GM04503 (cell line): ENCODE results near the gene ACTL8.
"Not testable (repeated sequence)": the region's sequence is repeated elsewhere in the genome, so short reads cannot be mapped to it uniquely, and the experiment has no call there.

Source experiments
- DNase-seq: peaks from one replicate; pipeline ENCODE4 v3.0.0-alpha.2; 2012; ENCODE audit warnings: low read depth

Gene ACTL8

DNA sequence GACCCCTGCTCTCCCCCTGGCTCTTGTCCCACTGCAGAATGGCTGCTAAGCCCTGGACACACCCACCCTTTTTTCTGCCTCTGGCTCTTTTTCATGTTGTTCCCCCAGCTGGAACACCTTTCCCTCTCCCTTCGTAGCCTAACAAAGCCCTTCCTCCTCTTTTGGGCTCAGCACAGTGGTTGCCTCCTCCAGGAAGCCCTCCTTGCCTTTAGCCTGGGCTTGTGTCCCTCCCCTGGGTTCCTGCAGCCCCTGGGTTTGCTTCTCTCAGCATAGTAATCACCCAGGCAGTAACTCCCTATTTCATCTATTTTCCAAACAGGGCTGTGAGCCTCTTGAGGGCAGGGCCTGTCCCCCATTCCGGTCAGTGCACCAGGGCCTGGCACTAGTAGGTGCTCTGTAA is 19.8 kb upstream of the ACTL8 start:
- no peak for DNase-seq

DNA sequence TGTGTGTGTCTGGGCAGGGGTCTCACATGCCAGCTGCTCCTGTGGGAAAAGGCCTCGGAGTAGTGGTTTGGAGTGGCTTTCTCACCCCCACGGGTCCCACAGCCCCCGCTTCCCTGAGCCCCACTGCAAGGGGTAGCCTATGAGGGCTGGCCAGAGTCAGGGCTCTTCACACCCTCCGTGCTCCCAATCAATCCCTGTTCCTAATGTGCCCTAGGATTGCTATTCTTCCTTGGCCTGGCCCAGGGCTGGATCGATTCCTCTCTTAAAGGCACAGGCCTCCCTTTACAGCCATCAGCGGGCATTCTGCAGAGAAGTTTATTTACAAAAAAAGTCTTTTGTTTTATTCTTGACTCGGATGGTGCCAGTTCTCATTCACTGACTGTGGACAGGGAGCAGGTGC is 19.3 kb upstream of the ACTL8 start:
- no peak for DNase-seq

DNA sequence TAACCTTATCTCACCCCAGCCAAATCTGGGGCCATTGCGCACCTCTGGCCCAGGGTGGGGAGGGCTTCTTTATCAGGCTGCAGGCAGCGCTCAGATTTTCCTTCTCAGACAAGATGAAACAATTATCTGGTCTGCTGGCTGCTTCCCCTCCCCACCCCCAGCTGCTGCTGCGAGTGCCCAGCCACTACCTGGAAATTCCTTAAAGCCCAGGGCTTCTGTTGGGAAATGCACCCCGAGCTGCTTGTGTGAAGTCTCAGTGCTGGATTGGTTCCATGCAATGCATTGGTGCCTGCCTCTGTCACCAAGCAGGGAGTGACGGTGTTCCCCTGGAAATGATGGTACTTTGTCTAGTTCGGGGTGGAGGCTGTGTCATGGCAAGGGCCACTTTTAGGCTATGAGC is 18.5 kb upstream of the ACTL8 start:
- no peak for DNase-seq

DNA sequence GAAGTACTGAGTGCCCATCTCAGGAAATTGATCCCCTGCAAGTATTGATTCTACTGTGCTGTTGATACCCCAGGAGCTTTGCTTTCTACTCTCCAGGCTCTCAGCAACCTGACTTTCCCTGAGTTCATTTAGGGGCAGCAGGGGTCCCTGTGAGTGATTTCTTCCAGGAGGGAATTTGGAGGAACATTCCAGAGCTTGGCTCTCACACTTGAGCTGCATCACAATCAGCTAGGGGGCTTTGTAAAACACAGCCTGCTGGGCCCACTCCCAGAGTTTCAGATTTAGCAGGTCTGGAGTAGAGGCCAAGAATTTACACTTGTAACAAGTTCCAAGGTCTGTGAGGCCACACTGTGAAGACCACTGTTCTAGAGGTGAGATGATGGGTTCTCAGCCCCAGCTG is 16.1 kb upstream of the ACTL8 start:
- DNase-seq, result no peak

DNA sequence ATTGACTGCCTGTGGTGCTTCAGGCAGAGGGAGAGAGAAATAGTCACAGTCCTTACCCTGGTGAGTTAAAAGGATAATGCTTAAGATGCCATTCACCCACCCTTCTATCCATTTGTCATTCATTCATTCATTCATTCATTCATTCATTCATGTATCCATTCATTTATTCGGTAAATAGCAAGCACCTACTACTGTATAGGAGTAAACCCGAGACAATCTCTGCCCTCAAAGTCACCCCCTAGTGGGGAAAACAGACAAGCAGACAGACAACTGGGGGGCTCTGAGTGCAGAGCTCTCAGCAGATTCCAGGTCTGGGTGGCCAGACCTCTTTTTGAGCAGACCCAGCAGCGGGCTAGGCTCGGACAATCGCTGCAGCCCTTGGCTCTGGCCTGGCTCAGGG is 14.1 kb upstream of the ACTL8 start:
- no peak for DNase-seq

DNA sequence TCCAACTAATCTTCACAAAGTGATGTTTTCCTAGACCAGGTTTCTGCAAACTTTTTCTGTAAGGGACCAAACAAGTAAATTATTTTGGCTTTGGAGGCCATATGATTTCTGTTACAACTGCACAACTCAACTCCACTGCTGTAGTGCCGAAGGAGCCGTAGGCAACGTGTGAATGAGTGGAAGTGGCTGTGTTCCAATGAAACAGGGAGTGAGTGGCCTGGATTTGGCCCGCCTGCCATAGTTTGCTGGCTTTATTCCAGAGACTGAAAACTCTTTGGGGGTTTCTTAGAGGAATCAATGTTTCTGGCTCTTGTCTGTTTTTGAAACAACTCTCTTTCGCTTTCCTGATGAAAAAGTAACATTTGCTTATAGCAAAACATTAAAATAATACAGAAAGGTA is 12.6 kb upstream of the ACTL8 start:
- no peak for DNase-seq

DNA sequence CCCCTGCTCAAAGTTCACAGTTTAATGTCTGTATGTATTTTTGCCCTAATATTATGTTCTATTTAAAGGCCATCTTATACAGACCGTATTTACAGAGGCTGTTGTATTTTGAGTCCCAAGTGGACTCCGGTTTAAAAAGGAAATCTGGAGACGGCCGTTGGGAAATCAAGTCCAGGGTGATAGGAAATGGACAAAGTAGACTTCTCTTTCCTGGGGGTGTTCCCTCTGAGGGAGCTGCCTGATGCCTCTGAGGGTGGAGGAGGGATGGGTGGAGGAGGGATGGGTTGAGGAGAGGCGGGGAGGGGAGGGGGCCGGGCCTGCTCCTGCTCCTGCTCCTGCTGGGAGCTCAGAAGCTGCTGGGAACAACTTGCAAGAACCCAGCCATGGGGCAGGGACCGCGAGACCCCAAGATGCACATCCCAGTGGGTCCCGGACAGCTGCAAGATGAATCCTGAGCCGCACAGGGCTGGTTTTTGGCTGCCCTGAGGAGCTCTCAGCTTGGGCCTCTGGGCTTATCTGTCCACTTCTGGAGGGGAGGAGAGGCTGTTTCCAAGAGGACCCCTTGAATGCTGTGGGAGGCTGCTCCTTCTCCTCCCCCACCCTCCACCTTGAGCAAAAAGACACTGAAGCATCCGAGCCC is 12.0 kb upstream of the ACTL8 start:
- DNase-seq, result no peak

DNA sequence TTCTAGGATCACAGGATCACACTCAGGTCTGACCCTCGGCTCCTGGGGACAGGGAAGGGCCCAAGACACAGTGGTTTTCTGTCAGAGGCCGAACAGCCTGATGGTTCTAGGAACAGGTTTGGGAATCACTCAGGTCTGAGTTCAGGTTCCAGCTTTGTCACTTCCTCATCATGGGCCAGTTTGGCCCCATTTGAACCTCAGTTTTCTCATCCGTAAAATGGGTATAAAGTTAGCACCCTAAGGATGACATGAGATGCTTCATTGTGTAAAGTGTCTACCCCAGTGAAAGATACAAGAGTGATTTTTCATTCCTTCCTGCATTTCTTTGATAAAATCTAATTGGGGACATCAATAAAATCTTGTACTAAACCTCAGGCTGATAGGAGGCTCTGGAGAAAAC is 11.2 kb upstream of the ACTL8 start:
- DNase-seq, result no peak

DNA sequence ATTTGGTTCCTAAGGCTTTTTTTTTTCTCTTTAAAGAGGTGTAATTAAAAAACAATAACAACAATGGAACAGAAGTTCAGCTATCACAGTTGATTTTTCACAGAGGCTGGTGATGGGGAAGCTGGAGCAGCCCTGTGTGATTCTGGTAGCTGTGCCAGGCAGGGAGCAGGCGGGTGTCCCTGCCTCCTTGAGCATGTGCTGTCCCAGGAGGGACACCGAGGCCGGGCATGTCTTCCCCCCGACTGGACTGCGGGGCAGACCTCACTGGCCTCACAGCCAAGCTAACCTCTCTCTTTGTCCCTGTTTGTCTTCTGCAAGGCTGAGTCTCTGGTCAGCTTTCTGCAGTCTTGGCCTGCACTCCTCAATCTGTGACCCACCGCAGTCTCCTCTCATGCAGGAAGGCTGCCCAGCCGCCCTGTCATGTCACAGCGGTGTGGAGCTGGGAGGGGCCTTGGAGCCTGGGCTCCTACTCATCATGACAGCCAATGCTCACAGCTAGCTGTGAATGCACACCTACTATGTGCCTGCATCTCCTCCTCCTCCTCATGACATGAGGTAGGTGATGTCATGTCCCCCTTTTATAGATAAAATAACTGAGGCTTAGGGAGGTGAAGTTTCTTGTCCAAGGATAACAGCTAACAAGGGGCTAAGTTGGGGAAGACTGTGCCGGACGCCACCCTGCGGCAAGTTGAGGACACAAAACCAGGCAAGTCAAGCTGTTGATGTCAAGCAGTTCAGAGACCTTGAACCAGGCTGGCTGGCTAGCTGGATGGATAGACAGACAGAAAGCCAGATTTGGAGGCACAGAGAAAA is 10.3 kb upstream of the ACTL8 start:
- no peak for DNase-seq

DNA sequence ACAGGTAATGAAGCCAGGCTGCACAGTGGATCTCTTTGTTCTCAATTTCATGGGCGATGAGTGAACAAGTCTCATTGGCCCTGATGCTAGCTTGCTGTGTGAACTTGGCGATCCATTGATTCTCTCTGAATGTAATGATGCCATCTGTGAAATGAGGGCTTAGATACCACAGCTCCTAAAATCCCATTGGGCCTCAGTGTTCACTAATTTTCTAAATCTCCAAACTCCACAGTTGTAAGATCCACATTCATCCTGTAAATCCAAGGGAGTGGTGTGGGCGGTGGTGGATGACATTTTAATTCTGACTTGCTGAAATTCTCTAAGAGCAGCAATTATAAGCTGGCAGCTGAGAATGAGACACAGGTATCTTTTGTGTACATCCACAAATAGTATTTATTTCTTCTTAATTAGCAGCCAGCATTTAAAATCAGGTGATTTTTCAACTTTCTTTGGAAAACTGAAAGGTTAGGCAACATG is 9.6 kb upstream of the ACTL8 start:
- DNase-seq, result no peak

DNA sequence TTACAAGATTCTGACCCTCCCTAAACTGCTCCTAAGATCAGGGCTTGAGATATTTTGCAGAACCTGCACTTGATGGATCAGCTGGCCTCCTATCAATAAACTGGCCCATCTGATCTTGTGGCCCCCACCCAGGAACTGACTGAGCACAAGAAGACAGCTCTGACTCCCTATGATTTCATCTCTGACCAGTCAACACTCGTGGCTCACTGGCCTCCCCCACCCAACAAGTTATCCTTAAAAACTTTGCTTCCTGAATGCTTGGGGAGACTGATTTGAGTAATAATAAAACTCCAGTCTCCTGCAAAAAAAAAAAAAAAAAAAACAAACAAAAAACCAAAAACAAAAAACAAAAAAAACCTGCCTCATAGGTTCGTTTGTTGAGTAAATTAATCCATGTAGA is 8.9 kb upstream of the ACTL8 start:
- not testable (repeated sequence) for DNase-seq

DNA sequence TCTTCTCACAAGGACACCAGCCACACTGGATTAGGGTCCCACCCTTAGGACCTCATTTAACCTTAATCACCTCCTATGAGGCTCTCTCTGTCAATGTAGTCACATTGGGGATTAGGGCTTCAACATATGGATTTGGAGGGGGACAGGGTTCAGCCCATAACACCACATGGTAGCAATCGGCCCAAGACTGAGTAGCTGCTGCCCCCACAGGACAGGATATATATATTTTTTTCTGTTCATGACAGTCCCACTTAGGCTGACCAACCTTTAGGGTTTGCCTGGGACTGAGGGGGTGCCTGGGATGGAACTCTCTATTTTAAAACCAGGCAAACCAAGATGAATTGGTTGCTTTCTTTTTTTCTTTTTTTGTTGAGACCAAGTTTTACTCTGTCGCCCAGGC is 8.2 kb upstream of the ACTL8 start:
- DNase-seq, result no peak

DNA sequence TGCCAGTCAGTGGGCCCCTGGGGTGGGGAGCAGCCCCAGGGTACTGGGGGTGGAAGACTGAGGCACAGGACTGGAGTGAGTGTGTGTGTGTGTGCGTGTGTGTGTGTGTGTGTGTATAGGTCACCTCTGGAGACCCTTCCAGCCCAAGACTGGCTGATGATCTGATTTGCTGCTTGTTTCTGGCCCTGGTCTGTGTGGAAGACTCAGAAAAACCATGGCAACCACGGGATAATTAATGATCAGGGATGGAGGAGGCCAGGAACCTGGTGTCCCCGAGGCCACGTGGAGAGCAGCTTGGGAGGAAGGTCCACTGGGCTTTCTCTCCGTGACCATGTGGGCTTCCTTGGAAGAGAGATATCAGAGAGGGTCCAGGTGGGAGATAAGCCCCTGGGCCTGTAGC is 4.8 kb upstream of the ACTL8 start:
- no peak for DNase-seq

DNA sequence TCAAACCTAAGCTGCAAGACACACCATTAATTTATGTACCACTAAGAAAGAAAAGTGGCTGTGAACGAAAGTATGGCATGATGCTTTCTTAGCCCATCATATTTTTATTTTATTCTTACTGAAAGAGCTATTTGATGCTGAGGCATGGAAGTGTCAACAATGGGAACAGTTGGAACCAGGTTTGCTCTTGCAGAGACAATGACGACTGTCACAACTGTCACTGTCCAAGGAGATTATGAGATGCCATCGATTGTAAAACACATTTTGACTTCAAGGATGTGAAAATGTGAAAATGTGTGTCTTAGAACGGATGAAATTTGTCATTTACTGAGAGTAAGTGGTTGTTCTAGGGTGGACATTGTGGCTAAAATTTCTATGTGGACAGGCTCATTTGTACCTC is 2.8 kb upstream of the ACTL8 start:
- no peak for DNase-seq

DNA sequence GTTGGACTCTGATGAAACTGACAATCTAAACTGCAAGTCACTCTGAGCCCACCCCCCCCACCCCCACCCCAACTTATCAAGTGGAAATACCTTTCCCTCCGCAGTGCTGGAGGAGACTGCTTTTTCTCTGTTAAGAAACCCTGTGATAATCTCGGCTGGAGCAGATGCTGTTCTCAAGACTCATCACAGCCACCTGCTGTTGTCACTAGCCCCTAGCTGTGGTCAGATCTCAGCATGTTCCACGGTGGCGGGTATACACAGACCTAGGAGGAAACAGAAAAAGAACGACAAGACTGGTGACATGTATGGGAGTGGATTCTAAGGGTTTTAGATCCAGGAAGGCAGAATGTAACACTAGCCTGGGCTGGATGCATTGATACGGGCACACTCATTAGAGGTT is 2.3 kb downstream of the ACTL8 start:
- no peak for DNase-seq

DNA sequence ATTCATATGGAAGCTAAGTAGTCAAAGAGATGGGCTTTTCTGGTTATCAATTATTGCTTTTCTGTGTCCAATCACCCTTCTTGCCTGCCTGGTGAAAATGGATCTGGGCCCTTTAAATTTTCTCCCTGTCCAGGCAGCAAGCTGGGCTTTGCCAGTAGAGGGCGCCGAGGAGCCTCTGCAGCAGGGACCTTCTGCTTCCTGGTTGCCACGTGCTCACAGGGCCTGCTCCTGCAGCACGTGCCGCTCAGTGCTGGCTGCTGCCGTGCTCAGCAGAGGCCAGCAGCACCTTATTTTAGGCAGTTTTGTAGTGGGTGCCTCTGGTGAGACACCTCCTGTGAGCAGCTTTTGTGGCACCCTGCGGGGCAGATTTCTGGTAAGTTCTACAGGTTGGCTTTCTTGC is 4.0 kb downstream of the ACTL8 start:
- no peak for DNase-seq

DNA sequence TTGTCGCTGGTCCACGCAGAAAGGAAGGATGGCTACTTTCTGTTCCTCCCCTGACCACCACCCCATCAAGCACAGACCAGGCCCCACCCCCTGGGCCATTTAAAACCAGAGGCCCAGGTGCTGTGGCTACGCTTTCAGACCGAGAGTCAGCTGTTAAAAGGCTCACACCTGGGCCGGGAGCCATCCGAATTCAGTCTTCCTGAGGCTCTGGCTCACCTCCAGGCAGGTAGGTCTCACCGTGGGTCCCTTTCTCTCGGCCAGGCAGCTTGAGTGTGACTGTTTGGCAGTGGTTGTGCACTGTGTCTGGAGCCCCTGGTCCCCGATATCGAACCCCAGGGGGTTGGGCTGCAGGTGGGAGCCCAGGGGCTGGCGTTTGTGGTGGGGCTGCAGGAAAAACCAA is 7.2 kb downstream of the ACTL8 start:
- DNase-seq, result no peak

DNA sequence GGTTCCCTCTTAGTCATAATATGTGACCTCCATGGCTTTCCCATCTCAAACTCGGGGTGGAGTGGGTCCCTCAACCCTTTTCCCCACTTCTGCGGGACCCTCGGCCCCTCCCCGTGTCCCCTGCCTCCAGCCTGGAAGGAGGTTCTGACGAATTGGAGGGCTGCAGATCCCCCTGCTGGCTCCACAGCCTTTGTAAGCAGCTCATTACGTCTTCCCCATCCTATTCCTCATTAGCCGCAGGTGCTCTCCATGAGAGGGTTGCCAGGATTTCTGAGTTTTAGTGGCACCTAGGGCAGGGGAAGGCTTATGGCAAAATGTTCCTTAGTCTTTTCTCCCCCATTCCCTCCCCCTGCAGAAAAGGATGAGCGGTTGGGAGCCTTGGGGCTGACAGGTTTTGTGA is 8.3 kb downstream of the ACTL8 start:
- no peak for DNase-seq

DNA sequence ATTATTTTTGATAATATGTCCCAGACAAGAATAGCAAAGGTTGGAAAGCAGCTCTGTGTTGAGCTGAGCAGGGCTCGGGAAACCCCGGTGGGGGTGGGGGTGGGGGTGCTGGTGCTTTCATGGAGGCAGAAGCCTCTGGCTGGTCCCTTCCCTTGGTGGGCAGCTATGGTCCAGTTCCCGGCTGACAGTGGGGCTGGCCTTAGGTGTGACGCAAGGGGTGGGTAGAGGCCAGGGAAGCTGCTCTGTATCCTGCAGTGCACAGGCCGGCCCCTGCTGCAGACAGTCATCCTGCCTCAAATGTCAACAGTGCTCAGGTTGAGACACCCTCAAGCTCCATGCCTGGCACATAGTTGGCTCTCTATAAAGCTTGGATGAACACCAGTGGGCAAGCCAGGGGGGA is 8.9 kb downstream of the ACTL8 start:
- no peak for DNase-seq

DNA sequence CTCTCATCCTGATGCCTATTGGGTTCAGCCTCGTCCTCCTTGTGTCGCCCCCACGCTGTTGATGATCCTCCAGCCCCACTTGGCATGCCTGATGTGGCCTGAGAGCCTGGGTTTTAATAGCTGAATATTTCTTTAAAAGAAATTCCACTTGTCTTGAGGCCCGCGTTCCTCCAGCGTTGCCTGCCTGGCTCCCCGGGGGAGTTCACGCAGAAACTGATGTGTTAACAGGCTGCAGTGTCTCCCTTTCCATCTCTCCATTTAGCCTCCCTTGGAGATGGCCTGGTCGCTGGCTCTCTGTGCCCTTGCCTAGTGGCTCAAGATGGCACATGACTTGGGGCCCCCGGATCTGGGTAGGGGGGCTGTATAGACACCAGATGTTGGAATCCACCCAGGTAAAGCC is 9.5 kb downstream of the ACTL8 start:
- no peak for DNase-seq

DNA sequence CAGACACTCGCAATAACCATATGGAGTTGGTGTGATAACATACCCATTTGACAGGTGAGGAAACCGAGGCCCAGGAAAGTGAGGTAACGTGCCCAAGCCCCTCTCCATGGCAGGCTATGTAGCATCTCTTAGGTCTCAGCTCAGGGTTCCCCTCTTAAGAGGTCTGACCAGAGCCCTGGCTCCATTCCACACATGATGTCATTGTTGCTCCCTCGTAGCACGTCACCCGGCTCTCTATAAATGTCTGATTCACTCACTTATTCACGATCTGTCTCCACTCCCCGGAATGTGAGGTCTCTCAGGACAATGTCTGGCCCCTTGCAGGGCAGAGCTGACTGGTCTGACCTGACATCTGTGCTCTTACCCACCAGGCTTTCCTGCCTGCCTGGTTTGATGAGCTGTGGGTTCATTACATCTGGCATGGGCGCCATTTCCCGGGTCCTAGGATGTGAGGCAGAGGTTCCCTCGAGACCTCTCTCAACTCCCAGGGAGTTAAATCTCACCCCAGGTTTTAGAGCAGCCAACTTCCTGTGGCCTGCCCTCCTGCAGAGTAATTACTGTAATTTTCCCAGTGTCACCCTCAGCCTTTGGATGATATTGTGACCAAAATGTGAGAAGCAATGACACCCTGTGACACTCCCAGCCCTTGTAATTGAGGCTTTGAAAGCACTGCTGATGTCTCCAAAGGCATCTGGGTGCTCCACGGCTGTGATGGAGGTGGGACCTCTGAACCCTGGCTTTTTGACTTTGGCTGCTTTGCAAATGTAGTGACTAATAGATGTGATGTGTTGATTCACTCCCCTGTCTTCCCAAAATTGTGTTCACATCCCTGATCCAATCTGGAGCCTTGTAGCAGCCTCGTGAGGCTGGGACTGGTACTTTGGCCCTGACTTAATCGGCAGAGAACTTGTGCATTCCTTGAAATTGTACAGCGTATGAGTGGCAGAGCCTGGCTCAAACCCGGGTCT is 10.6 kb downstream of the ACTL8 start:
- DNase-seq, result peak; percentile 80

DNA sequence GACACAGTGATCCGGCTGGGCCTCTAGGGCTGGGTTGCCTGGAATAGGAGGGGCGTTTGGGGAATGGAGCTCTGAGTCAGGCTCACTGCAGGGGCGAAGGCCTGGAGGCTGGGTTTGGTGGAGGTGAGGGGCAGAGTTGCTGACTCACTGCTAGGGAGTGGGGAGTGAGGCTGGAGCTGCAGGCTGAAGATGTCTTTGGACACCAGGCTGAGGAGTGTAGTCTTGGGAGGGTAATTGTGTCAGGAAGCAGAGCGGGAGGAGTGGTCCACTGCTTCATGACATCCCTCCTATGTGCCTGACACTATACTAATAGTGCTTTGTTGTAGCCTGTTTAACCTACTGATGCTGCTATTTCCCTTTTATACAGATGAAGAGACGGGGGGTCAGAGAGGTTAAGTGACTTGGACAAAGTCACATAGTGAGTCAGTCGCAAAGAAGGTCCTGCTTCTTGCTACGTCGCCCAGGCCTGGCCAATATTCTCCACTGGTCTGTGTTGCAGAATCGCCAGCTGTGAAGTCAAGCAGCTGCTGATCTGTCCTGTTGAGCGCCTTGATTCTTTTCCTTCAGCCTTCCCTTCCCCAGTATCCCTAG is 13.6 kb downstream of the ACTL8 start:
- peak; percentile 42 for DNase-seq
